ENCODE results near the gene PKNOX1.

GRCh38 chr21:43006874-43007208, 32.5 kb downstream of the PKNOX1 start:
- TF ChIP-seq CTCF (IDR thresholded peaks at IDR 0.05) (no peak), POLR2A (IDR thresholded peaks at IDR 0.05) (no peak)
